Neural crest cell (in vitro differentiated cells): ENCODE results near the gene SNX27. TPM values are rescaled to one million over a fixed set of nuclear protein-coding genes. Genes with fewer than 3 reads are reported as not detected.

ENCODE experiments used
- DNase-seq: peaks from one replicate; pipeline ENCODE4 v3.0.0; 2021; ENCODE audit warnings: low read depth, mixed read lengths, low spot score
- H3K27ac Mint-ChIP-seq: one replicate; pipeline ENCODE4 v1.8.0; 2021; ENCODE audit warnings: mild to moderate bottlenecking, mixed read lengths; ENCODE audit not compliant: unreplicated experiment
- H3K27me3 Mint-ChIP-seq: 2 replicates; pipeline ENCODE4 v1.8.0; 2021; ENCODE audit warnings: low read depth, mild to moderate bottlenecking, mixed read lengths
- H3K36me3 Mint-ChIP-seq: 2 replicates; pipeline ENCODE4 v1.8.0; 2021; ENCODE audit warnings: low read depth, mild to moderate bottlenecking, mixed read lengths
- H3K4me1 Mint-ChIP-seq: 2 replicates; pipeline ENCODE4 v1.8.0; 2021; ENCODE audit warnings: mixed read lengths
- H3K4me3 Mint-ChIP-seq: one replicate; pipeline ENCODE4 v1.8.0; 2021; ENCODE audit warnings: mild to moderate bottlenecking, mixed read lengths
- H3K9me3 Mint-ChIP-seq: 2 replicates; pipeline ENCODE4 v1.8.0; 2021; ENCODE audit warnings: mixed read lengths
- total RNA-seq: library from RNA; stranded (reverse); gene quantifications from 2 replicates; pipeline ENCODE4 v1.2.1, GENCODE V29; 2021
- TF ChIP-seq, protein P1 (sequence below): fragments of 200-600 bp; sonication (generic); conservative IDR thresholded peaks from 2 replicates; pipeline ENCODE4 v1.5.0; 2021; ENCODE audit warnings: antibody characterized with exemption, mild to moderate bottlenecking

SNX27 gene
- total RNA-seq, 1 donor from 2014 or later: 48.3 TPM

DNA sequence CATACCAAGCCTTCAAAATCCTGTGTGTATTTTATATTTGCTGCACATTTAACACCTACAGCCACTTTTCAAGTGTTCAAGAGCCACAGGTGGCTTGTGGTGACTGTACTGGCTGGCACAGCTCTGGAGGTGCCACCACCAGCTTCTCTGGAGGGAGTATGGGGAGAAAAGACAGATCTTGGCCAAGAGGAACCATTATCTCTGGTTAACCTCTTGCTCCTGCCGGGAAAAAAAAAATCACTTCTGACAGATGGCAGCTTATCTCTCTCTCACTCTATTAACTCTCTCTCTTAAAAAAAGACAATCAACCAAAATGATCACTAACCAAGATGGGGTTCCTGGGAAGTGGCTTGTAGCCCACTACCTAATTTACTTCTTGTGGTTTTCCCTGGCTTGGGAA, 108.3 kb downstream of the SNX27 start:
- H3K36me3 Mint-ChIP-seq: no peaks in the 10 kb centered on the region
- H3K4me1 Mint-ChIP-seq: peaks cover 47% of the 10 kb centered on the region
- DNase-seq: no peak
- H3K9me3 Mint-ChIP-seq: no peaks in the 10 kb centered on the region
- H3K4me3 Mint-ChIP-seq: no peak overlapping the region
- no peak overlapping the region for H3K27ac Mint-ChIP-seq
- TF ChIP-seq, protein P1, sequence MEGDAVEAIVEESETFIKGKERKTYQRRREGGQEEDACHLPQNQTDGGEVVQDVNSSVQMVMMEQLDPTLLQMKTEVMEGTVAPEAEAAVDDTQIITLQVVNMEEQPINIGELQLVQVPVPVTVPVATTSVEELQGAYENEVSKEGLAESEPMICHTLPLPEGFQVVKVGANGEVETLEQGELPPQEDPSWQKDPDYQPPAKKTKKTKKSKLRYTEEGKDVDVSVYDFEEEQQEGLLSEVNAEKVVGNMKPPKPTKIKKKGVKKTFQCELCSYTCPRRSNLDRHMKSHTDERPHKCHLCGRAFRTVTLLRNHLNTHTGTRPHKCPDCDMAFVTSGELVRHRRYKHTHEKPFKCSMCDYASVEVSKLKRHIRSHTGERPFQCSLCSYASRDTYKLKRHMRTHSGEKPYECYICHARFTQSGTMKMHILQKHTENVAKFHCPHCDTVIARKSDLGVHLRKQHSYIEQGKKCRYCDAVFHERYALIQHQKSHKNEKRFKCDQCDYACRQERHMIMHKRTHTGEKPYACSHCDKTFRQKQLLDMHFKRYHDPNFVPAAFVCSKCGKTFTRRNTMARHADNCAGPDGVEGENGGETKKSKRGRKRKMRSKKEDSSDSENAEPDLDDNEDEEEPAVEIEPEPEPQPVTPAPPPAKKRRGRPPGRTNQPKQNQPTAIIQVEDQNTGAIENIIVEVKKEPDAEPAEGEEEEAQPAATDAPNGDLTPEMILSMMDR: no peak
- peaks cover 86% of the 10 kb centered on the region for H3K27me3 Mint-ChIP-seq

DNA sequence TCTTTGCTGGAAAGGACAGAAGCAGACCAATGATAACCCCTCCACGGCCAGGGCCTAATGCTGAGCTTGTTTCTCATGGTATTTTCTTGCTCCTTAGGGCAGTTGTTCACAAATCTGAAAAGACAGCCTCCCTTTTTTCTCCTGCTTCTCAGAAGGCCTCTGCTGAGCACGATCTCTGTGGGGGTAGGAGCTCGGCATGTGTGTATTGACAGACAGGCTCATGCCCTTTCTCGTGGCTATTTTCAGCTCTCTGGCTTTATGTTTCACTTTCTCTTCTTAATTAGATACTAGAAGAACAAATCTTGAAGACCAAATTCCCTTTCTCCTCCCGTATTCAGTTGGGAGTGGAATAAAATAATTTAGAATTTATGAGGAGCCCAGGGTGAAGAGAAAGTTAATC, 108.7 kb downstream of the SNX27 start:
- peaks cover 87% of the 10 kb centered on the region for H3K27me3 Mint-ChIP-seq
- peak overlapping the region; percentile 39 for H3K4me3 Mint-ChIP-seq
- TF ChIP-seq, protein P1: no peak
- peaks cover 43% of the 10 kb centered on the region for H3K4me1 Mint-ChIP-seq
- H3K36me3 Mint-ChIP-seq: no peaks in the 10 kb centered on the region
- DNase-seq: no peak
- H3K9me3 Mint-ChIP-seq: no peaks in the 10 kb centered on the region
- H3K27ac Mint-ChIP-seq: no peak overlapping the region

DNA sequence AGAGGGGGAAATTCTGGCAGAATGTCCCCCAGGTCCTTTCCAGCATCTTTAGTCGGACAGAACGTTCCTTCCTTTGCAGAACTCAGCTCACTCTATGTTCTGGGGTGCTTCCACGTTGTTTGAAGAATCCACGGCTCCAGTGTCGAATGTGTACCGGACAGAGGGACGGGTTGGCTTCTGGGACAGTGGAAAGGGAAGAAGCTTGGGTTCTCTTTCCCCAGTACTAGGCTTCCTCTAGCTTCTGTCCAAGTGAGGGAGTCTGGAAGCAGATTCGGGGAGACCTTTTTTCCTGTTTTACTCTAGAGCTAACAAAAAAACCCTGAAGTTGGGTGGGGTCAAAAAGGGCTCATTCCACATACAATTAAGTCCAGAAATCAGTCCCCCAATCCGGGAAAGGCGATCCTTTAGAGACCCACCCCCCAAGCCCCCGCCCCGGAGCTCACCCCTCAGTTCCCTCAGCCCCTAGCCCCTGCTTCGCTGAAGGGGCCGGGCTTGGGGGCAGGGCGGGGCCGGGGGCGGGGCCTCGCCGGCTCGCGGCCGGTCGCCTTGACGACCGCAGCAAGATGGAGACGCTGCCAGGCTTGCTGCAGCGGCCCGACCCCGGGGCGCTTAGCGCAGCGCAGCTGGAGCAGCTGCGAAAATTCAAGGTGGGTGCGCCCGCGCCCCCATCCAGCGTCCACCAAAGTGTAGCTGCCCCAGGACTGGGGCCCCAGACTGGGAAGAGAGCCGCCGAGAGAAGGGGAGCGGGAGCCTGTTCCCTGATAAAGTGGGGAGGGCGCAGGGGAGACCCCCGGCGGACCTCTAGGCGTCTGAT, 109.3 kb downstream of the SNX27 start, which contains the start of gene RIIAD1:
RIIAD1 (plus strand) TSS at position 549 of the 814 bp plus-strand sequence; CDS start at position 564, 15 bp downstream.
- no peaks in the 10 kb centered on the region for H3K36me3 Mint-ChIP-seq
- H3K27me3 Mint-ChIP-seq: peaks cover 90% of the 10 kb centered on the region
- H3K4me3 Mint-ChIP-seq: peak within 1 kb of the TSS; percentile 58
- DNase-seq: no peak
- H3K4me1 Mint-ChIP-seq: peaks cover 37% of the 10 kb centered on the region
- TF ChIP-seq, protein P1: no peak
- no peak within 1 kb of the TSS for H3K27ac Mint-ChIP-seq
- H3K9me3 Mint-ChIP-seq: no peaks in the 10 kb centered on the region

DNA sequence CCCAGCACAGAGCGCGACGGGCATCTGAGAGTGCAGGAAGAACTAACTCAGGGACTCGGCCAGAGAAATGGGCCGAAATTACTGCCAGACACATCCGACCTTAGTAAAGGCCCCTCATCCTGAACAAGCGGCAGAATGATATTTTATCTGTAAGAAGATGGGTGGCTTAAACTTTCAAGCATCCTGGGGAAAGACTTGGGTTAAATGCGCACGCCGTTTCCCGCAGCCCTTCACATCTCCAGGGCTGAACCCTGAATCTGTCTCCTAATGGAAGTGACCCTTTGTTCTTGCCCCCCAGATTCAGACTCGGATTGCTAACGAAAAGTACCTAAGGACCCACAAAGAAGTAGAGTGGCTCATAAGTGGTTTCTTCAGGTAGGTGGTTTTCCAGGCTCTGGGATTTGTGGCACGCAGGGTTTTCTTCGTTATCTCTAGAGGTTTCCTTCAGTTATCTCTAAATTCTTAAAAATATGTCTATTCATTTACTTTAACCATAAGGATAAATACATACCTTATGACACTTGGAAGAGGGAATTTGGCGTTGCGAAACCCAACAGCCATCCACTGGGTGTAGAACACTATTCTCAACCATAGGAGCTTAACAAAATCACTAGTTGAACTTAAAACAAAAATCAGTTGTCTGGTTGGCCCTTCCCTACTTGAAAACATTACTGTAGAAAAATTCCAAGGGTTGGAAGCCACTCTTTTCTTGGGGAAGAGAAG, 110.1 kb downstream of the SNX27 start:
- DNase-seq: no peak
- H3K27ac Mint-ChIP-seq: no peak overlapping the region
- H3K36me3 Mint-ChIP-seq: no peaks in the 10 kb centered on the region
- peak overlapping the region; percentile 58 for H3K4me3 Mint-ChIP-seq
- H3K9me3 Mint-ChIP-seq: no peaks in the 10 kb centered on the region
- peaks cover 94% of the 10 kb centered on the region for H3K27me3 Mint-ChIP-seq
- H3K4me1 Mint-ChIP-seq: peaks cover 32% of the 10 kb centered on the region
- TF ChIP-seq, protein P1: no peak

DNA sequence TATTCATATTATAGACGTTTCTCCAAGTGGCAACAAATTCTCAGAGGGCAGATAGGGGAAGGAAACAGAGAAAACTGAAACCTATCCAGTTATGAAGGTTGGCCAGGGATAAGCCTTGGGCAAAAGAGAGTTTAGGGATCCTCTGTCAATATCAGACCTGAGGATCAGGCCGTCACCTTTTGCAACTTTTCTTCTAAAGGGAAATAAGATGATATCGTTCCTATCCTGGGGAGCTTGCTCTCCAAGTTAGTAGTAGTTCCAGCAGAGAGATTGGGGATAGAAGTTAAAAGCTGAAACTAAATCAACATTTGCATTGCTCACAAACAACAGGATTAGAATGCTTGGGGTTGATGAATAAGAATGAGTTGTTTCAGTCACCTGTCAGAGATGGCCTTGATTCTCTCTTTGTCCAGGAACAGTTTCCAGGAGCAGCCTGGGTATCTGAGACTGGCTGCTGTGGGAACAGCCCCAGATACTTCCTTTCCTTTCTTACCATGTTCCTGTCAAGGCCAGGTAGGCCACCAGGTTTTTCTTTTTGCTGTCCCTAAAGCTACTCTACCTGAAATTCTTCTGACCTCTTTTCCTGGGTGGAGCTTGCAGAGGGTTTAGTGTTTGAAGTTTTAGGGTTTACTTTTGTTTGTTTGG, 112.0 kb downstream of the SNX27 start:
- H3K9me3 Mint-ChIP-seq: no peaks in the 10 kb centered on the region
- H3K36me3 Mint-ChIP-seq: no peaks in the 10 kb centered on the region
- H3K27ac Mint-ChIP-seq: no peak overlapping the region
- DNase-seq: no peak
- no peak overlapping the region for H3K4me3 Mint-ChIP-seq
- peaks cover 92% of the 10 kb centered on the region for H3K27me3 Mint-ChIP-seq
- H3K4me1 Mint-ChIP-seq: peaks cover 25% of the 10 kb centered on the region
- TF ChIP-seq, protein P1: no peak
